ENCODE measurements around the gene PKP2. TPM values are rescaled to one million over a fixed set of nuclear protein-coding genes. Genes with fewer than 3 reads are reported as not detected.

The PKP2 gene
- total and polyA plus RNA-seq, 2 of the 13 experiments (the other 11 are each of a cell fraction or from before 2014, with no cell fraction given): 15.1 to 25.3 TPM

- TF ChIP-seq RXRA (CRISPR knock-in tag; IDR thresholded peaks at IDR 0.05): no peak
- peak; percentile 96 for TF ChIP-seq CBFB (CRISPR knock-in tag; IDR thresholded peaks at IDR 0.05)
Observed at GRCh38 chr12:32901553-32901952, 5.0 kb upstream of the PKP2 start (continued).

GRCh38 chr12:32897687-32898573, 1.4 kb upstream of the PKP2 start:
- Histone ChIP-seq H3K4me2 (ENCODE audit: low read depth, low read length) (peak overlapping the region; percentile 83), H2AFZ (ENCODE audit: low read length) (no peak overlapping the region), H3K4me3 (replicated peaks in 1 of 3; ENCODE audit: insufficient read depth in 1 of 3, low read depth in 2 of 3, low read length in 3 of 3) (peak overlapping the region; percentile 62 to 93 (median 78); a peak in 5 of 6 replicates), H4K20me1 (ENCODE audit: insufficient read depth, low read length) (no peaks in the 10 kb centered on the region), H3K36me3 (replicated peaks in 1 of 2; ENCODE audit: control insufficient read depth in 1 of 2, insufficient read depth in 2 of 2, low read length in 2 of 2) (no peaks in the 10 kb centered on the region; a peak in 1 of 5 replicates), H3K9me3 (ENCODE audit: low read length) (no peaks in the 10 kb centered on the region), H3K27me3 (ENCODE audit: control insufficient read depth in 1 of 2, insufficient read depth in 2 of 2, low read length in 2 of 2) (no peaks in the 10 kb centered on the region), H3K4me1 (ENCODE audit: insufficient read depth, low read length) (peaks cover 65% of the 10 kb centered on the region), H3K79me2 (ENCODE audit: insufficient read depth, low read length) (peaks cover 25% of the 10 kb centered on the region), H3K9ac (ENCODE audit: insufficient read depth, low read depth, low read length) (peak overlapping the region; percentile 67), H3K27ac (ENCODE audit: extremely low read length, insufficient read depth, low read length) (peak overlapping the region; percentile 50)
- intact Hi-C loops (cut with micrococcal nuclease; ENCODE audit: unreplicated experiment): loop anchor here (2.0 to 5.0 kb wide), 2 partner anchors 21 to 41 kb away; no protein-coding TSS in a partner anchor
- DNase-seq (ENCODE audit: low spot score): no peak
- CTCF ChIA-PET (ENCODE audit: low intra/inter-chr PET ratio, low total read pairs): no interaction called here
- TF ChIP-seq ZBTB38 (CRISPR knock-in tag; IDR thresholded peaks at IDR 0.05): 0 out of 2 replicates have a peak, but pooled peaks have one; percentile 35
- TF ChIP-seq, protein P1, sequence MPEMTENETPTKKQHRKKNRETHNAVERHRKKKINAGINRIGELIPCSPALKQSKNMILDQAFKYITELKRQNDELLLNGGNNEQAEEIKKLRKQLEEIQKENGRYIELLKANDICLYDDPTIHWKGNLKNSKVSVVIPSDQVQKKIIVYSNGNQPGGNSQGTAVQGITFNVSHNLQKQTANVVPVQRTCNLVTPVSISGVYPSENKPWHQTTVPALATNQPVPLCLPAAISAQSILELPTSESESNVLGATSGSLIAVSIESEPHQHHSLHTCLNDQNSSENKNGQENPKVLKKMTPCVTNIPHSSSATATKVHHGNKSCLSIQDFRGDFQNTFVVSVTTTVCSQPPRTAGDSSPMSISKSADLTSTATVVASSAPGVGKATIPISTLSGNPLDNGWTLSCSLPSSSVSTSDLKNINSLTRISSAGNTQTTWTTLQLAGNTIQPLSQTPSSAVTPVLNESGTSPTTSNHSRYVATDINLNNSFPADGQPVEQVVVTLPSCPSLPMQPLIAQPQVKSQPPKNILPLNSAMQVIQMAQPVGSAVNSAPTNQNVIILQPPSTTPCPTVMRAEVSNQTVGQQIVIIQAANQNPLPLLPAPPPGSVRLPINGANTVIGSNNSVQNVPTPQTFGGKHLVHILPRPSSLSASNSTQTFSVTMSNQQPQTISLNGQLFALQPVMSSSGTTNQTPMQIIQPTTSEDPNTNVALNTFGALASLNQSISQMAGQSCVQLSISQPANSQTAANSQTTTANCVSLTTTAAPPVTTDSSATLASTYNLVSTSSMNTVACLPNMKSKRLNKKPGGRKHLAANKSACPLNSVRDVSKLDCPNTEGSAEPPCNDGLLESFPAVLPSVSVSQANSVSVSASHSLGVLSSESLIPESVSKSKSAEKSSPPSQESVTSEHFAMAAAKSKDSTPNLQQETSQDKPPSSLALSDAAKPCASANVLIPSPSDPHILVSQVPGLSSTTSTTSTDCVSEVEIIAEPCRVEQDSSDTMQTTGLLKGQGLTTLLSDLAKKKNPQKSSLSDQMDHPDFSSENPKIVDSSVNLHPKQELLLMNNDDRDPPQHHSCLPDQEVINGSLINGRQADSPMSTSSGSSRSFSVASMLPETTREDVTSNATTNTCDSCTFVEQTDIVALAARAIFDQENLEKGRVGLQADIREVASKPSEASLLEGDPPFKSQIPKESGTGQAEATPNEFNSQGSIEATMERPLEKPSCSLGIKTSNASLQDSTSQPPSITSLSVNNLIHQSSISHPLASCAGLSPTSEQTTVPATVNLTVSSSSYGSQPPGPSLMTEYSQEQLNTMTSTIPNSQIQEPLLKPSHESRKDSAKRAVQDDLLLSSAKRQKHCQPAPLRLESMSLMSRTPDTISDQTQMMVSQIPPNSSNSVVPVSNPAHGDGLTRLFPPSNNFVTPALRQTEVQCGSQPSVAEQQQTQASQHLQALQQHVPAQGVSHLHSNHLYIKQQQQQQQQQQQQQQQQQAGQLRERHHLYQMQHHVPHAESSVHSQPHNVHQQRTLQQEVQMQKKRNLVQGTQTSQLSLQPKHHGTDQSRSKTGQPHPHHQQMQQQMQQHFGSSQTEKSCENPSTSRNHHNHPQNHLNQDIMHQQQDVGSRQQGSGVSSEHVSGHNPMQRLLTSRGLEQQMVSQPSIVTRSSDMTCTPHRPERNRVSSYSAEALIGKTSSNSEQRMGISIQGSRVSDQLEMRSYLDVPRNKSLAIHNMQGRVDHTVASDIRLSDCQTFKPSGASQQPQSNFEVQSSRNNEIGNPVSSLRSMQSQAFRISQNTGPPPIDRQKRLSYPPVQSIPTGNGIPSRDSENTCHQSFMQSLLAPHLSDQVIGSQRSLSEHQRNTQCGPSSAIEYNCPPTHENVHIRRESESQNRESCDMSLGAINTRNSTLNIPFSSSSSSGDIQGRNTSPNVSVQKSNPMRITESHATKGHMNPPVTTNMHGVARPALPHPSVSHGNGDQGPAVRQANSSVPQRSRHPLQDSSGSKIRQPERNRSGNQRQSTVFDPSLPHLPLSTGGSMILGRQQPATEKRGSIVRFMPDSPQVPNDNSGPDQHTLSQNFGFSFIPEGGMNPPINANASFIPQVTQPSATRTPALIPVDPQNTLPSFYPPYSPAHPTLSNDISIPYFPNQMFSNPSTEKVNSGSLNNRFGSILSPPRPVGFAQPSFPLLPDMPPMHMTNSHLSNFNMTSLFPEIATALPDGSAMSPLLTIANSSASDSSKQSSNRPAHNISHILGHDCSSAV (CRISPR knock-in tag; IDR thresholded peaks at IDR 0.05; ENCODE audit: borderline replicate concordance): no peak
- no peak for FAIRE-seq
- POLR2A ChIA-PET: interaction anchor here (3.0 kb wide), 1 partner anchor 142 kb away, joined by 24 read pairs; the partner anchor contains the start of gene YARS2
- WGBS (ENCODE audit: low lambda C conversion rate): 75% methylated on average over 10 of the region's 10 CpGs
- no TSS peak for BruUV-seq (replicated peaks)
- no peak for ATAC-seq
- in situ Hi-C loops (cut with HindIII; ENCODE audit: extremely low pct_ligation_motif_present, low pct_unique_long_range_greater_than_20kb): no loop called here
